HepG2 (cell line): ENCODE results near the gene LRIT2. TPM values are rescaled to one million over a fixed set of nuclear protein-coding genes. Genes with fewer than 3 reads are reported as not detected.

ENCODE experiments used
- ATAC-seq: fragments of 200-7000 bp; cut with Tn5 transposase; 3 replicates; pipeline ENCODE4 v1.9.1; 2020; ENCODE audit warnings: mild to moderate bottlenecking, moderate library complexity
- BruUV-seq: library from RNA; stranded (reverse); fragments of 400-500 nt; replicated peaks from 2 replicates; lab custom pipeline; 2021; lab: Mats Ljungman, UMichigan
- CTCF ChIA-PET: fragments of 300-600 bp; formaldehyde crosslinking; extraction: SDS; loops from one replicate; lab custom pipeline; 2021; ENCODE audit warnings: low total read pairs, inconsistent platforms, low intra/inter-chr PET ratio; lab: Yijun Ruan, JAX
- POLR2A ChIA-PET: fragments of 350-600 bp; sonication (Branson Sonifier 250); formaldehyde crosslinking; loops from one replicate; lab custom pipeline; 2020; ENCODE audit warnings: antibody characterized with exemption, inconsistent platforms; lab: Yijun Ruan, JAX
- DNase-seq: peaks from one replicate; pipeline ENCODE4 v3.0.0-alpha.2; 2015; ENCODE audit warnings: low spot score
- FAIRE-seq: peaks from 3 replicates; lab custom pipeline; 2011; peaks lifted over from hg19 to GRCh38; lab: Jason Lieb, UNC
- H2AFZ ChIP-seq: one replicate; pipeline ENCODE4 v1.6.1; 2011; ENCODE audit warnings: low read length, inconsistent platforms
- H3K27ac ChIP-seq: fragments of 300-600 bp; 3 replicates; pipeline ENCODE4 v1.8.0; 2011; ENCODE audit warnings: mixed run types, mild to moderate bottlenecking, mixed read lengths, low read length, inconsistent platforms; ENCODE audit not compliant: insufficient read depth; ENCODE audit errors: extremely low read length
- H3K27me3 ChIP-seq, 2 experiments: fragments of 200-600 bp in 1 of 2; 2 replicates in 1 of 2; 3 replicates in 1 of 2; pipeline versions ENCODE4 v1.6.0 to v1.8.0; 2011; ENCODE audit warnings: low read length in 2 of 2, mild to moderate bottlenecking in 2 of 2, moderate library complexity in 2 of 2, inconsistent platforms in 1 of 2; ENCODE audit not compliant: insufficient read depth in 2 of 2, control insufficient read depth in 1 of 2
- H3K36me3 ChIP-seq, 2 experiments: fragments of 200-600 bp in 1 of 2; replicated peaks in 1 of 2; 2 replicates in 1 of 2; 3 replicates in 1 of 2; pipeline versions ENCODE4 v1.5.1 to v1.8.0; 2011; ENCODE audit warnings: low read length in 2 of 2, inconsistent platforms in 1 of 2; ENCODE audit not compliant: insufficient read depth in 2 of 2, control insufficient read depth in 1 of 2
- H3K4me1 ChIP-seq: 2 replicates; pipeline ENCODE4 v1.5.1; 2012; ENCODE audit warnings: low read length, inconsistent platforms; ENCODE audit not compliant: insufficient read depth
- H3K4me2 ChIP-seq: 2 replicates; pipeline ENCODE4 v1.6.0; 2011; ENCODE audit warnings: low read depth, low read length, inconsistent platforms
- H3K4me3 ChIP-seq, 3 experiments: fragments of 200-600 bp in 1 of 3; sonication (generic), shearing (Covaris generic) in 1 of 3; replicated peaks in 1 of 3; 2 replicates each; pipeline ENCODE4 v1.5.1; 2011 to 2016; ENCODE audit warnings: low read length in 3 of 3, inconsistent platforms in 2 of 3, low read depth in 2 of 3, mild to moderate bottlenecking in 2 of 3, control low read depth in 1 of 3, mixed read lengths in 1 of 3; ENCODE audit not compliant: insufficient read depth in 1 of 3
- H3K79me2 ChIP-seq: one replicate; pipeline ENCODE4 v1.6.1; 2011; ENCODE audit warnings: low read length, inconsistent platforms; ENCODE audit not compliant: insufficient read depth
- H3K9ac ChIP-seq: 2 replicates; pipeline ENCODE4 v1.6.0; 2011; ENCODE audit warnings: mild to moderate bottlenecking, low read depth, low read length, inconsistent platforms; ENCODE audit not compliant: insufficient read depth
- H3K9me3 ChIP-seq: 2 replicates; pipeline ENCODE4 v1.5.1; 2012; ENCODE audit warnings: mild to moderate bottlenecking, low read length
- H4K20me1 ChIP-seq: 2 replicates; pipeline ENCODE4 v1.6.0; 2011; ENCODE audit warnings: inconsistent platforms, mild to moderate bottlenecking, low read length, moderate library complexity; ENCODE audit not compliant: insufficient read depth
- BORCS8-MEF2B ChIP-seq: sonication (generic); formaldehyde crosslinking; IDR thresholded peaks from 2 replicates; pipeline ENCODE4 v1.8.0; 2022; ENCODE audit warnings: mild to moderate bottlenecking, missing genetic modification reagents
- HNF4A ChIP-seq: sonication (generic); formaldehyde crosslinking; IDR thresholded peaks from 2 replicates; pipeline ENCODE4 v1.4.0; 2020; ENCODE audit warnings: missing genetic modification reagents
- NR0B2 ChIP-seq: sonication (generic); formaldehyde crosslinking; IDR thresholded peaks from 2 replicates; pipeline ENCODE4 v1.4.0; 2020; ENCODE audit warnings: mild to moderate bottlenecking, missing genetic modification reagents
- NR2F6 ChIP-seq, 2 experiments: IDR thresholded peaks; 2 replicates each; pipeline ENCODE4 v1.6.1; 2016; ENCODE audit warnings: antibody characterized with exemption in 1 of 2, mild to moderate bottlenecking in 1 of 2
- ZIK1 ChIP-seq: sonication (generic); formaldehyde crosslinking; IDR thresholded peaks from 2 replicates; pipeline ENCODE4 v1.5.0; 2020; ENCODE audit warnings: mild to moderate bottlenecking, low read depth, missing genetic modification reagents, borderline replicate concordance
- ZNF549 ChIP-seq: sonication (generic); formaldehyde crosslinking; IDR thresholded peaks from 2 replicates; pipeline ENCODE4 v1.5.0; 2020; ENCODE audit warnings: missing genetic modification reagents
- ZNF556 ChIP-seq: sonication (generic); formaldehyde crosslinking; IDR thresholded peaks from 2 replicates; pipeline ENCODE4 v1.4.0; 2020; ENCODE audit warnings: mild to moderate bottlenecking, missing genetic modification reagents, borderline replicate concordance
- ZNF687 ChIP-seq: sonication (generic); formaldehyde crosslinking; IDR thresholded peaks from 2 replicates; pipeline ENCODE4 v1.5.1; 2020; ENCODE audit warnings: mild to moderate bottlenecking, missing genetic modification reagents, moderate library complexity
- ZNF780A ChIP-seq: sonication (generic); formaldehyde crosslinking; IDR thresholded peaks from 2 replicates; pipeline ENCODE4 v1.8.0; 2022; ENCODE audit warnings: mild to moderate bottlenecking, missing genetic modification reagents, moderate library complexity
- WGBS: methylation state at CpG from one replicate; pipeline ENCODE4 v1.1.6; 2017; ENCODE audit warnings: low lambda C conversion rate; 5-methylcytosine and 5-hydroxymethylcytosine counted together
- in situ Hi-C: cut with HindIII; loops from 2 replicates; pipeline ENCODE4 v1.10.0; 2017; ENCODE audit warnings: low pct_unique_long_range_greater_than_20kb; ENCODE audit not compliant: extremely low pct_ligation_motif_present
- intact Hi-C: fragments of 100-400 bp; cut with micrococcal nuclease; formaldehyde crosslinking; loops from one replicate; pipeline ENCODE4 v1.10.0; 2022; ENCODE audit not compliant: unreplicated experiment
- polyA plus RNA-seq, 8 experiments: library from polyadenylated mRNA; depleted of rRNA in 3 of 8; stranded (reverse) in 7 of 8; unstranded in 1 of 8; fragments of >200 nt; fragmentation: Illumina TruSeq in 4 of 8; extraction: Trizol in 4 of 8; gene quantifications; 2 replicates each; pipeline versions ENCODE4 v1.2.1 to v1.2.3, GENCODE V29; 2011 to 2016; ENCODE audit warnings: low read depth in 4 of 8, missing spikeins in 1 of 8, mixed read lengths in 1 of 8; ENCODE audit not compliant: insufficient read depth in 1 of 8
- total RNA-seq, 5 experiments: library from RNA; depleted of rRNA; stranded (reverse); fragments of >200 nt; fragmentation: Illumina TruSeq; extraction: Trizol; gene quantifications; 2 replicates each; pipeline ENCODE4 v1.2.3, GENCODE V29; 2016; ENCODE audit warnings: low read depth in 1 of 5

Gene LRIT2
- total and polyA plus RNA-seq, 2 of the 13 experiments (the other 11 are each of a cell fraction or from before 2014, with no cell fraction given), result not detected

GRCh38 chr10:84185526-84186175 is 39.7 kb downstream of the LRIT2 start:
- H4K20me1 ChIP-seq, result no peaks in the 10 kb centered on the region
- in situ Hi-C loops (no loop called here), intact Hi-C loops (no loop called here)
- no peak overlapping the region for H2AFZ ChIP-seq
- no peak for TF ChIP-seq HNF4A (CRISPR knock-in tag)
- TF ChIP-seq ZNF780A, result no peak
- TF ChIP-seq ZNF687 (CRISPR knock-in tag), result no peak
- TF ChIP-seq NR0B2 (CRISPR knock-in tag), result no peak
- TF ChIP-seq BORCS8-MEF2B (CRISPR knock-in tag), result no peak
- no peak for TF ChIP-seq NR2F6 (IDR thresholded peaks at IDR 0.05)
- TF ChIP-seq NR2F6 (CRISPR knock-in tag; IDR thresholded peaks at IDR 0.05), result no peak
- TF ChIP-seq ZIK1 (CRISPR knock-in tag), result no peak
- TF ChIP-seq ZNF549 (CRISPR knock-in tag), result no peak
- TF ChIP-seq ZNF556 (CRISPR knock-in tag), result no peak
- ChIA-PET POLR2A (no interaction called here), CTCF (no interaction called here)
- no peak overlapping the region for H3K27ac ChIP-seq
- WGBS, result 2% methylated on average over 11 of the region's 11 CpGs
- no TSS peak for BruUV-seq
- H3K36me3 ChIP-seq, result no peaks in the 10 kb centered on the region
- ATAC-seq (no peak), FAIRE-seq (no peak), DNase-seq (no peak)
- peaks cover 4 to 8% of the 10 kb centered on the region in 2 experiments; a peak in 3 of 5 replicates for H3K27me3 ChIP-seq
- no peaks in the 10 kb centered on the region for H3K4me1 ChIP-seq
- H3K79me2 ChIP-seq, result no peaks in the 10 kb centered on the region
- no peak overlapping the region for H3K4me2 ChIP-seq
- no peaks in the 10 kb centered on the region for H3K9me3 ChIP-seq
- H3K9ac ChIP-seq, result no peak overlapping the region
- H3K4me3 ChIP-seq, result no peak overlapping the region
